IMR-90 (cell line): ENCODE data around the gene SLC26A8.

ENCODE experiments used
- BHLHE40 ChIP-seq: fragments of 150-350 bp; IDR thresholded peaks from 2 replicates; pipeline ENCODE4 v1.6.1; 2016; ENCODE audit warnings: mild to moderate bottlenecking, low read depth, low read length
- CTCF ChIP-seq: conservative IDR thresholded peaks from 2 replicates; pipeline ENCODE4 v1.5.1; 2012; ENCODE audit warnings: mild to moderate bottlenecking, low read depth, low read length, improper control_type of control experiment
- MXI1 ChIP-seq: IDR thresholded peaks from 2 replicates; pipeline ENCODE4 v1.6.1; 2012; ENCODE audit warnings: low read depth, mild to moderate bottlenecking, low read length, moderate library complexity, borderline replicate concordance
- POLR2A ChIP-seq: IDR thresholded peaks from 2 replicates; pipeline ENCODE4 v1.6.1; 2012; ENCODE audit warnings: mild to moderate bottlenecking, low read depth, low read length
- RAD21 ChIP-seq: IDR thresholded peaks from 2 replicates; pipeline ENCODE4 v1.6.1; 2012; ENCODE audit warnings: low read length, improper control_type of control experiment
- USF2 ChIP-seq: fragments of 150-350 bp; IDR thresholded peaks from 2 replicates; pipeline ENCODE4 v1.6.1; 2017; ENCODE audit warnings: mild to moderate bottlenecking, antibody characterized with exemption, low read length, low read depth

GRCh38 chr6:35905841-35906498 lies 118.5 kb downstream of the SLC26A8 start:
- TF ChIP-seq CTCF (no peak), BHLHE40 (no peak), POLR2A (no peak), RAD21 (no peak), MXI1 (no peak), USF2 (no peak)
